Measurements from ENCODE around the gene SHB.
A peak's percentile ranks its signal among the peaks of the same experiment; 100 is the strongest.

Gene SHB

GRCh38 chr9:38024036-38024681, 44.9 kb downstream of the SHB start:
- DNase-seq (ENCODE audit: low read depth, low spot score), result no peak

DNA sequence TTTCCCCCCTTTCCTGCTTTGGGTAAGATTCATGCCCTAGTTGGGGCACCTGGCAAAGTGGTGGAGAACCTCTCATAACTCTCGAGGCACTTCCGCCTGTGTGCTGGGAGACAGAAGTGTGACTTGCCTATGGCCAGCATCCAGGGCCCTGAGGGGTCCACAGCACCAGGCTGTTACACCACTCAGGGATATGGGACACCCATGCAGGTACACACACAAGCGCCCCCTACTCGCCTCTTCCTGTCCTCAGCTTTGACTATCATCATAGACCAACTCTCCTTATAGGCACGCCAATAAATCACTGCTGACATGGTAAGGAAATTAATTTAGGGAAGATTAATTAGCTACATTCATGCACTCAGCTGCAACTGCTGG, 45.4 kb downstream of the SHB start:
- no peak for DNase-seq (ENCODE audit: low read depth, low spot score)

DNA sequence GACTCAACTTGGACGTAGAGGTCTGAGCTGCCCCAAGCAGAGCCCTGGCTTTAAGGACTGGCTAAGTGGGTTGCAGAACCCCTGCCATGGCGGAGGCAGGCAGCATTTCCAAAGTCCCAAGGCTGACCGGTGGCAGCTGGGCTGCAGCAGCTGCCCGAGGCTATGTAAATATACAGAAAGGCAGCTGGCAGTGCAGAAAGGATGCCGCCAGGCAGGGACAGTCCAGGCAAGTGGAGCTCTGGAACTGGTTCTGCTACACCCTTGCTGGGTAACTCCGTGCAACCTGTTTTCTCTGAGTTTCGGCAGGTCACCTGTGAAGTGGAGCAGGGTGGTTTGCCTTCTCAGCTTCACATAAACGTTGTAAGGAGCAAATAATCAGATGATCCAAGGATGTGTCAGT, 46.0 kb downstream of the SHB start:
- no peak for DNase-seq (ENCODE audit: low read depth, low spot score)

DNA sequence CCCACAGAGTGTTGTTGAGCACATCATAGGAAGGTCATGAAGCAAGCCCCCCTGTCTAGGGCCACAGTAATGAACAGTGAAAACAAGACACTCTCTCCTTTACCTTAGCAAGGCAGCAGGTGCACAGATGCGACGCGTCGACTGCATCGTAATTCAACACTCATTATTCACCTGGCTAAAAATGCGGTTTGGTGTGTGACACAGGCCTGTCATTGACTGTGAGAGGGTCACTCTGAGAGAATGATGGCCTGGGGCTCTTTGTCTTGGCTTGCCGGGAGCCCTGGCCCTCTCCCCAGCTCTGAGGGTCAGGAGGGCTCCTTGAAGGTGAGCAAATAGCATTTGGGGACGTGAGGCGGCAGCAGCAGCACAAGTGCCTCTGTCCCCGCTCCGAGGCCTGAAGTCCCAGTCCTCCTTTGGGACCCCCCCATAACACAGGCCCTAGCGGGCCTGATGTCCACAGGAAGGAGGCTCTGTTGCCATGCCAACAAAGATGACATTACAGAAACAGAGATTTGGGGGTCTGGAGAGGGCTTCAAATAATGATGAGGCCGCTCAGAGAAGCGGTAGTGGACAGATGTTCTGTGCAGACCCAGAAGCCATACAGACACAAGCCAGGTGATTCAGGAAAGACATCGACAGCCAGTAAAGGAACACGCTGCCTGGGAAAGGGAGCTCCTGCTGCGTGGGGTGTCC, 46.7 kb downstream of the SHB start:
- DNase-seq (ENCODE audit: low read depth, low spot score), result no peak

DNA sequence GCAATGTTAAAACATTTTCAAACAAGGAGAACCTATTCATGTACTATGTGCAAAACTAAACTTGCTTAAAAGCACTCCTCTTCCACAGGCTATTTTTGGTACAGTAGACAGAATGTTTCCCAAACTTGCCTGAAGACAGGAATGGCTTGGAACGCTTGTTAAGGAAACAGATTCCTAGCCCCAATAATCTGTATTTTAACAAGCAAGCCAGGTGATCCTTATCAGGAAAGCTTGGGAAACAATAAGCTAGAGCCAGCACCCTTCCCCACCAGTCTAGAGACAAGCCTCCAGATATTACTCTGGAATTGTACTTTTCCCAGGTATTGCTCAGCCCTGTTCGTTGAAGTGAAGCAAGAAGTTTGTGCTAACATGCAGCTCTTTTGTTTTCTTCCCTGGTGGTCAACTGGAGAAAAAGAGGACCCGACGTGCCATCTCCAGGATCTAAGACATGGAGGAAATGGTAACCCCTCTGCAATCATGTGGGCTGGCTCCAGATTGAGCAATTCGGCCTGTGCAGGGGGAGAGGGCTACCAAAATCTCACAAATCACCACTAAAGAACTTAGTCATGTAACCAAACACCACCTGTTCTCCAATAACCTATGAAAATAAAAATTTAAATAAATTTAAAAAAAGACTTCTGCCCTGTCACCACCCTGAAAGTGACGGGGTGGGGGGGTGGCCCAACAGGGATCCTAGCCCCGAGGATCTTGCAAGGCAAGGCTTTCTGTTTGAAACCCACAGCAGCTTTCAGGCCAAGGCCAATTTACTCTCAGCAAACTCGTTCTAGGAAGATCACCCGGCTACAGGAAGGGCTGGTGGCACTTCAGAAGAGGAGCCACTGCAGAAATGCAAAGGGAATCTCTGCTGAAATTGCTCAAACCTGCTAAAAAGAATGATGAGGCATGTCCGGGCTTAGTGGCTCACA, 48.6 kb downstream of the SHB start:
- DNase-seq (ENCODE audit: low read depth, low spot score), result no peak

DNA sequence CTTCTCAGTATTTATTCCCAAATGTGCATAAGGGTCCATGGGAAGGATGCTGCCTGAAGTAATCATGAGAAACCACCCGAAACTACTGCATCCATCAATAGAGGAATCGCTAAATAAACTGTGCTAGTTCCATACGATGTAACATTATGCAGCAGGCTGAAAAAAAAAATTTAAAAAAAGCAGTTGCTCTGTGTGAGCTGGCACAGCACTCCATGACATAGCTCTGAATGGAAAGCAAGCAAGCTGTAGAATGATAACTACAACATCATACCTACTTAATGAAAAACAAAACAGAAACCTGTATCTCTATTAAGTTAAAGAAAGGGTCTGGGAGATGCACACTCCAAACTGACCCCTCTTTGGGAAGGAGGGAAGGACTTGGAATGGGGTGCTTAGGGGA, 49.3 kb downstream of the SHB start:
- no peak for DNase-seq (ENCODE audit: low read depth, low spot score)

- DNase-seq (ENCODE audit: low read depth, low spot score), result peak; percentile 49
Measured at GRCh38 chr9:38018958-38019602, 49.9 kb downstream of the SHB start.

DNA sequence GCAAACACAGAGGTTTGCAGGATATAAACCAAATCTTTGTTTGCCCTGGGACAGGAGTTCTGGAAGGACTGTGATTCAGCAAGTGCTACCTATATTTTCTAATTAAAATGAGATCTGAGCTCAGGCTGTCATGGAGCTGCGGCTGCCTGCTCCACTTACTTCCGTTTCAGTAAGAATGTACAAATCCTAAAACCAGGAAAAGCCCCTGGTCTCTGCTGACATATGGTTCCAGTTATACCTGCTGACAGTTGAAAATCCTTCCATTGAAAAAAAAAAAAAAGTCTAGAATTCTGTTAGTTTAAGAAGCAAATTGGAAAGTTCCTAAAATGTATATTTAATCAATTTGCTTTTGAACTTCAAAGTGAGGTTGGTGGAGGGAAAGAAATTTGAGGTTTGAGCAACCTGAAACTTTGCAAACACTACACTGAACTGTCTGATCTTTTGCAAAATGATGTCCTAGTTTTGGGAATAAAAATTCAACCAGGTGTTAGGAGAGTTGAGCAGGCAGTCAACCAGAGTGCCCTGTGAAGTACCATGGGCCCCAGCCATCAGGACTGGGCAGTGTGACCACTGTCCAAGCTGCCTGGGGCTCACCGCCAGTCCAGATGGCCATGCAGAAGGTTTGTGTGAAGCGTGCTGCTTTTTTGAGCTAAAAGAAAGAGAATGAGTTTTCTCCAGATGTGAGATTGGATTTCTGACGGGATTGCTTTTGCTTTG, 50.6 kb downstream of the SHB start:
- no peak for DNase-seq (ENCODE audit: low read depth, low spot score)

DNA sequence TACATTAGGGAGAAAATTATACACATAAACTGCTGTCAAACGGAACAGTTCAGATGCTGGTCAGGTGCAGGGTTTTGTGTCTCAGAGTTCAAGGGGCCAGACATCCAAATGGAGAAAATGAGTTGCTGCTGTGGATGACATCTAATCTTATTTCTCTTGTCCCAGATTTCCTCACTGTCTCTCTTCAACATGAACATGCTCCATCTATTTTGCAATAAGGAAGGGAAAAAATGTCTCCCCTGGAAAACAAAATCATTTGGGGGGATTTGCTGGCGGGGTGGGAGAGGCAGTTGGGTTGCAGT, 51.2 kb downstream of the SHB start:
- DNase-seq (ENCODE audit: low read depth, low spot score), result no peak

DNA sequence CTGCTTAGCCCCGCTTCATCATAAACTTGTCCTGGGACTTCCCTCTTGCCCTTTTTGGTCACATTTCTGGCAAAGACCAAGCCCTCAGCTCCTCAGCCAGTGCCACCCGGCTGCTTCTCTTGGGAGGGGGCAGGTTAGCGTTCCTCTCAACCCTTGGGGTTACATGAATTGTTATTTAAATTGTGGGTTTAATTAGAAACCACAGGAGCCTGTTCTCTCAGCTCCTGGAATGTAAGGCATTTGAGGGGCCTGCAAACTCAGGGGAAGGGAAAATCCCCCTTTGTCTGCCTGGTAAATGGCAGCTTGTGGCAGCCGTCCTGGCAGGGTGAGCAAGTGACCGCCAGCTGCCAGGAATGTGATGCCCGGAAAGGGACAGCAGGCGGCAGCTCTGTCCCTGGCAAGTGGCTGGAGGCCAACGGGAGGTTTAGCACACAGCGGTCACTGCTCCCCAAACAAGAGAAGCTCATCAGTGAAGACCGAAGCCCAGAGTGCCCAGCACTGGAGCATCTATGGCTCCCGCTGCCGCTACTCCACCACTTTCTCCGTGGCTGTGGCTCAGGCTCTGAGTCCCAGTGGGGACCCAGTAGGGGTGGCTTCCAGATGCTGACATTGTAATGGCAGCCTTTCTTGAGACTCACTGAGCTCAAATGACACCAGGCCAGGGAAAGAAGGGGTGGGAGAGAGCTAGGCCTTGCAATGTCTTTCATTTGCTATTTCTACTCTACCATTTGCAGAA, 51.7 kb downstream of the SHB start:
- DNase-seq (ENCODE audit: low read depth, low spot score), result no peak

GRCh38 chr9:38016375-38017135, 52.5 kb downstream of the SHB start:
- DNase-seq (ENCODE audit: low read depth, low spot score), result no peak

- DNase-seq (ENCODE audit: low read depth, low spot score), result no peak
Measured at GRCh38 chr9:38015906-38016305, 53.1 kb downstream of the SHB start.

DNA sequence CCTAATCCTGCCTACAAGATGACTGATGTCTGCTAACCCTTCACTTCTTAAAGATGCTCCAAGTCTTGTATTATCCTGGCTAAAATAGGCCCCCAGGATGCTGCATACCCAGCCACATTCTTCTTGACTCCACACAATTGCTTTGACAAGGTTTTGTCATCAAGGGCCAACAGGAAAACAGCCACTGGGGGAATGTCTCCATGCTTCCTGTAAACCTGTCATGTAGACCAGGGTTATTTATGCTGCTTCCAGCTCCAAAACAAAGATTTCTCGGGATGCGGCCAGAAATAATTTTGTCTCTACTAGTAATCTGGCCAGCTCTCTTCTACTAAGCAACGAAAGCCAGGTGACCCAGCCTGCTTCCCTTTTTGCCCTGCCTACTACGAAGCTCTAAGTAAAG, 53.8 kb downstream of the SHB start:
- DNase-seq (ENCODE audit: low read depth, low spot score), result no peak

GRCh38 chr9:38012767-38013450, 56.1 kb downstream of the SHB start:
- DNase-seq (ENCODE audit: low read depth, low spot score), result no peak

GRCh38 chr9:38011991-38012390, 57.0 kb downstream of the SHB start:
- DNase-seq (ENCODE audit: low read depth, low spot score), result no peak

DNA sequence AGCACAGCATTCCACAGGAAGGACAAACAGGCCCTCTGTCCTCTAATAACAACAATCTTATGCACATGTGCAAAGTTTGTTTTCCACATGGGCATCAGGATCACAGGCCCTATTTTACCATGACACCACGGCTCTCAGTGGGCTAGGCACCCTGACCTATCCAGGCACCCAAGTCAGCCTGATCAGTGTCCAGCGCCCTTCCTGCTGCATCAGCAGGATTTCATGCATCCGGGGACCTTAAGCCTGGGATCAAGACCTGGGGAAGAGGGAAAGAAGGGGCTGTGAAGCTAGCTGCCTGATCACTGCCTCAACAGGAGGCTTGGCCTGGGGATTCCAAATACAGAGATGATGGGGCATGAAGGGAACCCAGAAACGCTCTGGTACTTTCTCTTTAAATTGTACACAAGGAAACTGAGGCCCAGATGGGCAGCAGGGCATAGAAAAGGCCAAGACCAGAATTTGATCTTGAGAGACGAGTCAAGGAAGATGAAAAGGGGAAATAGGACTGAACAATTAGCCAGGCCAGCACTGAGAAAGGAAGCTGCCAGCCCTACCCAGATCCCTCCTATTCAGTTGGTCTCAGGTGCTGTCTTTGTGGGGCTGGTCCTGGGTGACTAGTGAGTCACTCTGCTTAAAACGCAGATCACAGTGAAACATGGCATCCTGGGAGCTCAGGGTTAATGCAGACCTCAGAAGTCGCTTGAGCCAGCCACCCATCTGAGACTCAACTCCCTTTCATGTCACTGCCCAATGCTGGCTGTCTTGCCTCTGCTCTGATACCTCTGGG, 57.9 kb downstream of the SHB start:
- DNase-seq (ENCODE audit: low read depth, low spot score), result no peak

DNA sequence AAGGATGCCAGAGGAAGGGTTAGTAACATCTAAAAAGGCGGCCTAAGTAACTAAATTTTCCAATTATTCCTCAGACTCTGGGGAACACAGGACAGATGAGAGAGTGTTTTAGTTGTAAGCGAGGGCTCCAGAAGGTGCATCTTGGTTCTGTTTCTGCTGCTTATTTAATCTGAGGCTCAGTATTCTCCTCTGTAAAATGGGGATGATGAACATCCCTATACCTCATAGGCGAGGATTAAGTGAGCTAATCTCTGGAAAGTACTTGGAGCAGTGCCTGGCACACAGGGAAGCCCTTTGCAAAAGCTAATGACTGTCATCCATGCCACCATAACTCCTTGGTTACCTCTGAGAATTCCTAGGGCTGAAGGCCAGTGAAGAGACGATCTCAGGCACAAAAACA, 59.0 kb downstream of the SHB start:
- no peak for DNase-seq (ENCODE audit: low read depth, low spot score)

- DNase-seq (ENCODE audit: low read depth, low spot score), result no peak
Measured at GRCh38 chr9:38009035-38009501, 60.0 kb downstream of the SHB start.
